Spleen (tissue), 7 donors: Measurements from ENCODE around the gene RAD51B.

Source experiments
- POLR2A ChIP-seq, 3 donors: fragments of 450-650 bp; IDR thresholded peaks; one replicate each; pipeline ENCODE4 v1.5.1; 2017; ENCODE audit warnings: antibody characterized with exemption in 3 of 3, mild to moderate bottlenecking in 1 of 3
- POLR2AphosphoS5 ChIP-seq, 3 donors: sonication (generic); formaldehyde crosslinking; IDR thresholded peaks; one replicate each; pipeline ENCODE4 v1.5.1; 2017; ENCODE audit warnings: antibody characterized with exemption in 3 of 3
- TF ChIP-seq, protein P1 (sequence below), 11 experiments: fragments of 200-600 bp in 7 of 11; fragments of 450-650 bp in 4 of 11; sonication (generic) in 4 of 11; IDR thresholded peaks in 8 of 11; conservative IDR thresholded peaks in 3 of 11; 1 replicate in 7 of 11; 2 replicates in 4 of 11; pipeline versions ENCODE4 v1.4.0 to v1.8.0; 2016 to 2021; ENCODE audit warnings: antibody characterized with exemption in 11 of 11, inconsistent platforms in 4 of 11, mild to moderate bottlenecking in 1 of 11
- donor health status: DM: no; HTN: no; CAD: no; lungs with moderate emphysema.
- donor health status: DM: no; HTN: no; CAD: no.
- donor health status: DM: no; HTN: no; CAD: no.

- no peak for TF ChIP-seq POLR2A (IDR thresholded peaks at IDR 0.05)
- TF ChIP-seq, protein P1, sequence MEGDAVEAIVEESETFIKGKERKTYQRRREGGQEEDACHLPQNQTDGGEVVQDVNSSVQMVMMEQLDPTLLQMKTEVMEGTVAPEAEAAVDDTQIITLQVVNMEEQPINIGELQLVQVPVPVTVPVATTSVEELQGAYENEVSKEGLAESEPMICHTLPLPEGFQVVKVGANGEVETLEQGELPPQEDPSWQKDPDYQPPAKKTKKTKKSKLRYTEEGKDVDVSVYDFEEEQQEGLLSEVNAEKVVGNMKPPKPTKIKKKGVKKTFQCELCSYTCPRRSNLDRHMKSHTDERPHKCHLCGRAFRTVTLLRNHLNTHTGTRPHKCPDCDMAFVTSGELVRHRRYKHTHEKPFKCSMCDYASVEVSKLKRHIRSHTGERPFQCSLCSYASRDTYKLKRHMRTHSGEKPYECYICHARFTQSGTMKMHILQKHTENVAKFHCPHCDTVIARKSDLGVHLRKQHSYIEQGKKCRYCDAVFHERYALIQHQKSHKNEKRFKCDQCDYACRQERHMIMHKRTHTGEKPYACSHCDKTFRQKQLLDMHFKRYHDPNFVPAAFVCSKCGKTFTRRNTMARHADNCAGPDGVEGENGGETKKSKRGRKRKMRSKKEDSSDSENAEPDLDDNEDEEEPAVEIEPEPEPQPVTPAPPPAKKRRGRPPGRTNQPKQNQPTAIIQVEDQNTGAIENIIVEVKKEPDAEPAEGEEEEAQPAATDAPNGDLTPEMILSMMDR (IDR thresholded peaks at IDR 0.05 in 8 of 11, conservative IDR thresholded peaks at IDR 0.05 in 3 of 11), result no peak
- TF ChIP-seq POLR2AphosphoS5 (IDR thresholded peaks at IDR 0.05), result no peak
Observed at GRCh38 chr14:68719634-68720384, 900.2 kb downstream of the RAD51B start.
